Glutamatergic neuron (in vitro differentiated cells): ENCODE data around the gene GRIK4. TPM values are rescaled to one million over a fixed set of nuclear protein-coding genes. Genes with fewer than 3 reads are reported as not detected.

Experiments used
- DNase-seq: peaks from one replicate; pipeline ENCODE4 v3.0.0; 2022
- H3K27ac Mint-ChIP-seq: one replicate; pipeline ENCODE4 v1.8.0; 2020; ENCODE audit warnings: mild to moderate bottlenecking, mixed read lengths, inconsistent platforms; ENCODE audit not compliant: unreplicated experiment
- H3K27me3 Mint-ChIP-seq: one replicate; pipeline ENCODE4 v1.8.0; 2020; ENCODE audit warnings: mild to moderate bottlenecking, moderate library complexity, mixed read lengths, inconsistent platforms; ENCODE audit not compliant: unreplicated experiment
- H3K36me3 Mint-ChIP-seq: one replicate; pipeline ENCODE4 v1.8.0; 2020; ENCODE audit warnings: mild to moderate bottlenecking, mixed read lengths, inconsistent platforms; ENCODE audit not compliant: unreplicated experiment
- H3K4me1 Mint-ChIP-seq: one replicate; pipeline ENCODE4 v1.8.0; 2020; ENCODE audit warnings: mild to moderate bottlenecking, low read depth, mixed read lengths, inconsistent platforms; ENCODE audit not compliant: unreplicated experiment
- H3K4me3 Mint-ChIP-seq: one replicate; pipeline ENCODE4 v1.8.0; 2020; ENCODE audit warnings: mild to moderate bottlenecking, mixed read lengths, inconsistent platforms; ENCODE audit not compliant: unreplicated experiment
- H3K9me3 Mint-ChIP-seq: one replicate; pipeline ENCODE4 v1.8.0; 2020; ENCODE audit warnings: mild to moderate bottlenecking, moderate library complexity, mixed read lengths, inconsistent platforms; ENCODE audit not compliant: unreplicated experiment
- total RNA-seq: library from RNA; stranded (reverse); fragmentation: NEBNext Ultra II Directional; extraction: Animal tissue kit (Norgen Biotek cat#: 25700); gene quantifications from one replicate; pipeline ENCODE4 v1.2.1, GENCODE V29; 2021; ENCODE audit not compliant: unreplicated experiment
- TF ChIP-seq, protein P1 (sequence below): fragments of 200-600 bp; sonication (generic); IDR thresholded peaks from one replicate; pipeline ENCODE4 v1.5.0; 2021; ENCODE audit not compliant: partially characterized antibody, unreplicated experiment

The GRIK4 gene
- total RNA-seq, 1 donor from 2014 or later, result 3.6 TPM

- H3K27ac Mint-ChIP-seq, result no peak overlapping the region
- DNase-seq, result no peak
- H3K4me1 Mint-ChIP-seq, result no peaks in the 10 kb centered on the region
- TF ChIP-seq, protein P1, sequence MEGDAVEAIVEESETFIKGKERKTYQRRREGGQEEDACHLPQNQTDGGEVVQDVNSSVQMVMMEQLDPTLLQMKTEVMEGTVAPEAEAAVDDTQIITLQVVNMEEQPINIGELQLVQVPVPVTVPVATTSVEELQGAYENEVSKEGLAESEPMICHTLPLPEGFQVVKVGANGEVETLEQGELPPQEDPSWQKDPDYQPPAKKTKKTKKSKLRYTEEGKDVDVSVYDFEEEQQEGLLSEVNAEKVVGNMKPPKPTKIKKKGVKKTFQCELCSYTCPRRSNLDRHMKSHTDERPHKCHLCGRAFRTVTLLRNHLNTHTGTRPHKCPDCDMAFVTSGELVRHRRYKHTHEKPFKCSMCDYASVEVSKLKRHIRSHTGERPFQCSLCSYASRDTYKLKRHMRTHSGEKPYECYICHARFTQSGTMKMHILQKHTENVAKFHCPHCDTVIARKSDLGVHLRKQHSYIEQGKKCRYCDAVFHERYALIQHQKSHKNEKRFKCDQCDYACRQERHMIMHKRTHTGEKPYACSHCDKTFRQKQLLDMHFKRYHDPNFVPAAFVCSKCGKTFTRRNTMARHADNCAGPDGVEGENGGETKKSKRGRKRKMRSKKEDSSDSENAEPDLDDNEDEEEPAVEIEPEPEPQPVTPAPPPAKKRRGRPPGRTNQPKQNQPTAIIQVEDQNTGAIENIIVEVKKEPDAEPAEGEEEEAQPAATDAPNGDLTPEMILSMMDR, result no peak
- H3K27me3 Mint-ChIP-seq, result peaks cover 6% of the 10 kb centered on the region
- peaks cover 4% of the 10 kb centered on the region for H3K9me3 Mint-ChIP-seq
- H3K36me3 Mint-ChIP-seq, result peaks cover 6% of the 10 kb centered on the region
- H3K4me3 Mint-ChIP-seq, result no peak overlapping the region
Observed at GRCh38 chr11:120911943-120912342, 400.4 kb downstream of the GRIK4 start.

DNA sequence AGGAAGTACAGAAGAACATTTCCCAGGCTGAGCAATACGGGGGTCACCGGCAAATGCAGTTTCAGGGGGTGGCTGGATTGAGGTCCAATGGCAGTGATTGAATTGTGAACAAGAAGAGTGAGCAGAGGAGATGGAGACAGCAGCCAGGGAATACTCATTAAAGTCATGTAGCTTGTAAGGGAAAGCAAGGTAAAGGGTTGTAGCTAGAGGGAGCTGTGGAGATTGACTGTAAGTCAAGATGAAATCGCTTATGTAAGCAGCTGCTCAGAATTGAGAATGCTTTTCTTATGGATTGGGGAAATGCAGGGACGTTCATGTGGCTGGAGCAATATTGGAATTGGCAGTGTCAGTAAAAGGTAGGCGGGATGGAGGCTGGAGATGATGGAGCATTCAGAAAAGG, 401.0 kb downstream of the GRIK4 start:
- Mint-ChIP-seq H3K9me3 (peaks cover 4% of the 10 kb centered on the region), H3K27me3 (peaks cover 6% of the 10 kb centered on the region), H3K36me3 (peaks cover 6% of the 10 kb centered on the region), H3K4me3 (no peak overlapping the region), H3K4me1 (no peaks in the 10 kb centered on the region), H3K27ac (no peak overlapping the region)
- TF ChIP-seq, protein P1, result no peak
- no peak for DNase-seq

GRCh38 chr11:120912915-120913314, 401.4 kb downstream of the GRIK4 start:
- peaks cover 6% of the 10 kb centered on the region for H3K27me3 Mint-ChIP-seq
- TF ChIP-seq, protein P1, result no peak
- H3K36me3 Mint-ChIP-seq, result peaks cover 6% of the 10 kb centered on the region

DNA sequence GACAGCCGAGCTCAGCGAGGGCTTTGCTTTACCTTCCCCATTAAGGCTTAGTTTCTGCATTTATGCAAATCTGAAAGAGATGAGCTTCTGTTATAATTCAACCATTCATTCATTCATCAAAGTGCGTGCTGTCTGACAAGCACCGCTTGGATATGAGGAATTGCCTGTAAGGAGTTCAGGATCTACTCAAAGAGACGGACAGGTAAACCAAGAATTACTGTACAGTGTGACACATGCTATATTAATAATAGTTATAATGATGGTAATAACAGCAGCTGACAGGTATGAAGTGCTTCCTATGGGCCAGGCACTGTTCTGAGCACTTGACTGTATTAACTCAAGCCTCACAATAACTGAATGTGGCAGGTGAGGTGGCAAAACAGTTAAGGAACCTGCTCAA, 402.5 kb downstream of the GRIK4 start:
- DNase-seq, result no peak
- Mint-ChIP-seq H3K4me1 (no peaks in the 10 kb centered on the region), H3K27me3 (peaks cover 9% of the 10 kb centered on the region), H3K27ac (no peak overlapping the region), H3K36me3 (peaks cover 6% of the 10 kb centered on the region), H3K4me3 (no peak overlapping the region), H3K9me3 (peaks cover 4% of the 10 kb centered on the region)
- TF ChIP-seq, protein P1, result no peak

More at GRCh38 chr11:120912915-120913314, 401.4 kb downstream of the GRIK4 start:
- H3K4me3 Mint-ChIP-seq, result no peak overlapping the region
- H3K27ac Mint-ChIP-seq, result no peak overlapping the region
- H3K4me1 Mint-ChIP-seq, result no peaks in the 10 kb centered on the region
- H3K9me3 Mint-ChIP-seq, result peaks cover 4% of the 10 kb centered on the region
- no peak for DNase-seq

DNA sequence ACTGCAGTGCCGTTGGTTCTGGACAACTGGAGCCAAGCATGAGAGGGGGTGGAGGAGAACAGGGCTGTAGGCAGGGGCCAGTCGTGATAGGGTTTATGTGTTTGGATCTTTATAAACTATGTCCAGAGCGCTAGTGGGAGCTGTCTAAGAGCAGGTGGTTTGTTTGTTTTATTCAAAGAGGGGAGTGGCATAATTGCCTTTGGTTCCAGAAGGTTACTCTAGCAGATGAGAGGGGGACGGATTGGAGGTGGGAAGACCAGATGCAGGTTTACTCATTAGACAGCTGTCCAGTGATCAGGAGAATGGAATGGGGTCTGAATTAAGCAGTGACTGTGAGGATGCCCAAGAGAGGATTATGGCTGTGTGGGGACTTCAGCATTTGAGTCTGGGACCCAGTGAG, 403.1 kb downstream of the GRIK4 start:
- Mint-ChIP-seq H3K27me3 (peaks cover 9% of the 10 kb centered on the region), H3K4me3 (no peak overlapping the region), H3K9me3 (peaks cover 4% of the 10 kb centered on the region), H3K27ac (no peak overlapping the region), H3K36me3 (peaks cover 6% of the 10 kb centered on the region), H3K4me1 (no peaks in the 10 kb centered on the region)
- TF ChIP-seq, protein P1, result no peak
- DNase-seq, result no peak
